Small intestine (tissue), 7 donors: ENCODE results near the gene ATP8A2. TPM values are rescaled to one million over a fixed set of nuclear protein-coding genes. Genes with fewer than 3 reads are reported as not detected.
A peak's percentile ranks its signal among the peaks of the same experiment; 100 is the strongest.

ENCODE experiments used
- DNase-seq, 2 donors: peaks; one replicate each; pipeline versions ENCODE4 v3.0.0 to v3.0.0-alpha.2; 2013
- FAIRE-seq: peaks from 2 replicates; lab custom pipeline; 2012; peaks lifted over from hg19 to GRCh38; lab: Jason Lieb, UNC
- H3K27ac ChIP-seq, 3 donors: one replicate each; pipeline ENCODE4 v1.5.1; 2013; ENCODE audit warnings: low read length in 2 of 3, mild to moderate bottlenecking in 2 of 3, control low read depth in 1 of 3, inconsistent platforms in 1 of 3, low read depth in 1 of 3, moderate library complexity in 1 of 3
- H3K27me3 ChIP-seq, 3 donors: one replicate each; pipeline ENCODE4 v1.6.1; 2013; ENCODE audit warnings: low read length in 3 of 3, inconsistent platforms in 1 of 3; ENCODE audit not compliant: control insufficient read depth in 3 of 3, insufficient read depth in 3 of 3
- H3K36me3 ChIP-seq, 3 donors: one replicate each; pipeline ENCODE4 v1.6.1; 2013; ENCODE audit warnings: low read length in 3 of 3, inconsistent platforms in 1 of 3, low read depth in 1 of 3, mild to moderate bottlenecking in 1 of 3, moderate library complexity in 1 of 3; ENCODE audit not compliant: control insufficient read depth in 3 of 3, insufficient read depth in 2 of 3
- H3K4me1 ChIP-seq, 3 donors: one replicate each; pipeline ENCODE4 v1.6.1; 2013; ENCODE audit warnings: low read length in 2 of 3, inconsistent platforms in 1 of 3, low read depth in 1 of 3, mild to moderate bottlenecking in 1 of 3, moderate library complexity in 1 of 3; ENCODE audit not compliant: control insufficient read depth in 3 of 3, insufficient read depth in 2 of 3
- H3K4me3 ChIP-seq, 3 donors: one replicate each; pipeline ENCODE4 v1.5.1; 2013; ENCODE audit warnings: low read length in 3 of 3, control low read depth in 1 of 3, inconsistent platforms in 1 of 3, low read depth in 1 of 3, mild to moderate bottlenecking in 1 of 3, moderate library complexity in 1 of 3
- H3K9me3 ChIP-seq, 2 donors: one replicate each; pipeline ENCODE4 v1.6.1; 2013; ENCODE audit warnings: low read depth in 1 of 2, low read length in 1 of 2; ENCODE audit not compliant: control insufficient read depth in 2 of 2, insufficient read depth in 1 of 2
- WGBS, 3 donors: extraction: QIAGEN DNeasy Blood & Tissue Kit; methylation state at CpG; one replicate each; pipeline ENCODE4 v1.1.7; 2013; 5-methylcytosine and 5-hydroxymethylcytosine counted together
- polyA plus RNA-seq, 4 donors: library from polyadenylated mRNA; stranded (reverse) in 3 of 4; unstranded in 1 of 4; fragments of 200-250 nt in 3 of 4; fragments of 120-200 nt in 1 of 4; gene quantifications; one replicate each; pipeline versions ENCODE4 v1.2.1 to v1.2.3, GENCODE V29; 2013
- donor health status: healthy with polysubstance abuse.
- donor health status: control.
- donor health status: control.
- donor health status: Bipolar disorder and iron deficiency.
- donor health status: healthy.

The ATP8A2 gene
- polyA plus RNA-seq, 4 donors: 0.72 to 0.79 TPM; not detected in 2

GRCh38 chr13:26047040-26047439 is 675.3 kb downstream of the ATP8A2 start:
- Histone ChIP-seq H3K9me3 (no peaks in the 10 kb centered on the region), H3K27ac (no peak overlapping the region), H3K27me3 (peaks cover 10 to 35% (median 18%) of the 10 kb centered on the region in 3 donors), H3K4me3 (no peak overlapping the region), H3K4me1 (no peaks in the 10 kb centered on the region), H3K36me3 (peaks cover 0 to 6% (median 0%) of the 10 kb centered on the region in 3 donors)
- no peak for FAIRE-seq
- 86 to 94% (median 92%) methylated on average over 4 of the region's 4 CpGs for WGBS, 3 donors
- DNase-seq: no peak

GRCh38 chr13:26048741-26049140 is 677.0 kb downstream of the ATP8A2 start:
- FAIRE-seq (no peak), DNase-seq (no peak)
- Histone ChIP-seq H3K4me1 (no peaks in the 10 kb centered on the region), H3K36me3 (peaks cover 0 to 6% (median 0%) of the 10 kb centered on the region in 3 donors), H3K9me3 (no peaks in the 10 kb centered on the region), H3K4me3 (no peak overlapping the region), H3K27me3 (peaks cover 10 to 49% (median 22%) of the 10 kb centered on the region in 3 donors), H3K27ac (no peak overlapping the region)
- WGBS, 3 donors: 59 to 65% (median 63%) methylated on average over 4 of the region's 4 CpGs

- DNase-seq (peak in 1 of 2 donors; percentile 54), FAIRE-seq (no peak)
- WGBS, 3 donors: 4 to 12% (median 9%) methylated on average over 65 to 82 of the region's 82 CpGs
- H3K9me3 ChIP-seq: no peaks in the 10 kb centered on the region
- H3K27ac ChIP-seq: no peak overlapping the region
- H3K4me3 ChIP-seq: peak overlapping the region in 1 of 3 donors; percentile 39
- peaks cover 10 to 50% (median 22%) of the 10 kb centered on the region in 3 donors for H3K27me3 ChIP-seq
- H3K4me1 ChIP-seq: no peaks in the 10 kb centered on the region
- peaks cover 0 to 6% (median 0%) of the 10 kb centered on the region in 3 donors for H3K36me3 ChIP-seq
Measured at GRCh38 chr13:26050568-26051230, 678.9 kb downstream of the ATP8A2 start.

GRCh38 chr13:26051231-26051656 is 679.5 kb downstream of the ATP8A2 start:
- FAIRE-seq (no peak), DNase-seq (no peak)
- Histone ChIP-seq H3K27ac (no peak overlapping the region), H3K4me1 (no peaks in the 10 kb centered on the region), H3K27me3 (peaks cover 10 to 50% (median 22%) of the 10 kb centered on the region in 3 donors), H3K36me3 (peaks cover 0 to 5% (median 0%) of the 10 kb centered on the region in 3 donors), H3K4me3 (peak overlapping the region; percentile 12 to 39 (median 35)), H3K9me3 (no peaks in the 10 kb centered on the region)
- WGBS, 3 donors: 2 to 9% (median 9%) methylated on average over 31 to 45 of the region's 45 CpGs

GRCh38 chr13:26051657-26052311 is 680.0 kb downstream of the ATP8A2 start, which contains the start of gene SHISA2:
Gene SHISA2, minus strand, starts transcription at chr13:26052016. Its CDS starts 1,041 bp downstream, at chr13:26050975.
- Histone ChIP-seq H3K27me3 (peaks cover 10 to 48% (median 22%) of the 10 kb centered on the region in 3 donors), H3K4me1 (no peaks in the 10 kb centered on the region), H3K27ac (no peak within 1 kb of the TSS), H3K36me3 (peaks cover 0 to under 1% (median 0%) of the 10 kb centered on the region in 3 donors), H3K4me3 (peak within 1 kb of the TSS; percentile 12 to 39 (median 35)), H3K9me3 (no peaks in the 10 kb centered on the region)
- DNase-seq: peak; percentile 6 to 71
- WGBS, 3 donors: 2 to 5% (median 2%) methylated on average over 44 to 71 of the region's 72 CpGs
- FAIRE-seq: no peak

- WGBS, 3 donors: 54 to 60% (median 57%) methylated on average over 10 of the region's 10 CpGs
- no peak for DNase-seq
- no peaks in the 10 kb centered on the region for H3K4me1 ChIP-seq
- H3K9me3 ChIP-seq: no peaks in the 10 kb centered on the region
- H3K27me3 ChIP-seq: peaks cover 10 to 47% (median 22%) of the 10 kb centered on the region in 3 donors
- no peak overlapping the region for H3K27ac ChIP-seq
- FAIRE-seq: no peak
- peak overlapping the region in 1 of 3 donors; percentile 20 for H3K4me3 ChIP-seq
- H3K36me3 ChIP-seq: no peaks in the 10 kb centered on the region
Measured at GRCh38 chr13:26052337-26052736, 680.6 kb downstream of the ATP8A2 start.

- no peaks in the 10 kb centered on the region for H3K36me3 ChIP-seq
- 81 to 85% (median 84%) methylated on average over 6 of the region's 6 CpGs for WGBS, 3 donors
- H3K27me3 ChIP-seq: peaks cover 10 to 38% (median 17%) of the 10 kb centered on the region in 3 donors
- H3K9me3 ChIP-seq: no peaks in the 10 kb centered on the region
- FAIRE-seq: no peak
- H3K4me3 ChIP-seq: no peak overlapping the region
- DNase-seq: no peak
- H3K27ac ChIP-seq: no peak overlapping the region
- H3K4me1 ChIP-seq: no peaks in the 10 kb centered on the region
Measured at GRCh38 chr13:26053418-26053980, 681.7 kb downstream of the ATP8A2 start.

- DNase-seq: no peak
Measured at GRCh38 chr13:26054896-26055295, 683.1 kb downstream of the ATP8A2 start.

More at GRCh38 chr13:26054896-26055295, 683.1 kb downstream of the ATP8A2 start:
- no peak overlapping the region for H3K27ac ChIP-seq
- H3K4me3 ChIP-seq: no peak overlapping the region
- H3K4me1 ChIP-seq: no peaks in the 10 kb centered on the region
- no peaks in the 10 kb centered on the region for H3K36me3 ChIP-seq
- H3K27me3 ChIP-seq: peaks cover 10 to 28% (median 12%) of the 10 kb centered on the region in 3 donors
- no peaks in the 10 kb centered on the region for H3K9me3 ChIP-seq
- FAIRE-seq: no peak
